HepG2 (cell line): ENCODE results near the gene RPL18. TPM values are rescaled to one million over a fixed set of nuclear protein-coding genes. Genes with fewer than 3 reads are reported as not detected.

Experiments used
- AKNA ChIP-seq: sonication (generic); formaldehyde crosslinking; IDR thresholded peaks from 2 replicates; pipeline ENCODE4 v1.4.0; 2020; ENCODE audit warnings: missing genetic modification reagents, borderline replicate concordance
- MAFG ChIP-seq: sonication (generic); formaldehyde crosslinking; IDR thresholded peaks from 2 replicates; pipeline ENCODE4 v1.5.1; 2020; ENCODE audit warnings: mild to moderate bottlenecking, missing genetic modification reagents
- MIXL1 ChIP-seq: IDR thresholded peaks from 2 replicates; pipeline ENCODE4 v1.6.1; 2016
- MLX ChIP-seq: IDR thresholded peaks from 2 replicates; pipeline ENCODE4 v1.6.1; 2016
- NCOR1 ChIP-seq: fragments of 200-600 bp; sonication (generic); IDR thresholded peaks from 2 replicates; pipeline ENCODE4 v1.7.0; 2017; ENCODE audit warnings: antibody characterized with exemption, low read length, borderline replicate concordance
- POLR2AphosphoS5 ChIP-seq: IDR thresholded peaks from 2 replicates; pipeline ENCODE4 v1.6.1; 2012; ENCODE audit warnings: low read depth, low read length
- RORA ChIP-seq: sonication (generic); formaldehyde crosslinking; IDR thresholded peaks from 2 replicates; pipeline ENCODE4 v1.5.0; 2020; ENCODE audit warnings: mild to moderate bottlenecking, missing genetic modification reagents, moderate library complexity
- THAP9 ChIP-seq: sonication (generic); formaldehyde crosslinking; IDR thresholded peaks from 2 replicates; pipeline ENCODE4; 2020; ENCODE audit warnings: missing genetic modification reagents, mild to moderate bottlenecking, borderline replicate concordance
- ZBTB49 ChIP-seq: sonication (generic); formaldehyde crosslinking; IDR thresholded peaks from 2 replicates; pipeline ENCODE4 v1.4.0; 2020; ENCODE audit warnings: missing genetic modification reagents, borderline replicate concordance
- ZNF766 ChIP-seq: sonication (generic); formaldehyde crosslinking; IDR thresholded peaks from 2 replicates; pipeline ENCODE4 v1.5.0; 2020; ENCODE audit warnings: missing genetic modification reagents, borderline replicate concordance
- ZNF770 ChIP-seq: sonication (generic); formaldehyde crosslinking; IDR thresholded peaks from 2 replicates; pipeline ENCODE4 v1.5.0; 2020; ENCODE audit warnings: mild to moderate bottlenecking, missing genetic modification reagents
- polyA plus RNA-seq, 8 experiments: library from polyadenylated mRNA; depleted of rRNA in 3 of 8; stranded (reverse) in 7 of 8; unstranded in 1 of 8; fragments of >200 nt; fragmentation: Illumina TruSeq in 4 of 8; extraction: Trizol in 4 of 8; gene quantifications; 2 replicates each; pipeline versions ENCODE4 v1.2.1 to v1.2.3, GENCODE V29; 2011 to 2016; ENCODE audit warnings: low read depth in 4 of 8, missing spikeins in 1 of 8, mixed read lengths in 1 of 8; ENCODE audit not compliant: insufficient read depth in 1 of 8
- total RNA-seq, 5 experiments: library from RNA; depleted of rRNA; stranded (reverse); fragments of >200 nt; fragmentation: Illumina TruSeq; extraction: Trizol; gene quantifications; 2 replicates each; pipeline ENCODE4 v1.2.3, GENCODE V29; 2016; ENCODE audit warnings: low read depth in 1 of 5

The RPL18 gene
- total and polyA plus RNA-seq, 2 of the 13 experiments (the other 11 are each of a cell fraction or from before 2014, with no cell fraction given) = 1,485 to 1,639 TPM

- TF ChIP-seq AKNA (CRISPR knock-in tag) (no peak), MAFG (no peak), MIXL1 (CRISPR knock-in tag) (no peak), ZBTB49 (CRISPR knock-in tag) (no peak), POLR2AphosphoS5 (peak; percentile 19; the same call in 1 of the 2 replicates), NCOR1 (peak; percentile 47; the same call in 1 of the 2 replicates), RORA (CRISPR knock-in tag) (no peak), ZNF770 (CRISPR knock-in tag) (peak; percentile 61; the same call in 1 of the 2 replicates), ZNF766 (CRISPR knock-in tag) (no peak), THAP9 (no peak), MLX (CRISPR knock-in tag) (no peak)
Measured at GRCh38 chr19:48633148-48634035, 14.4 kb upstream of the RPL18 start (continued).
